Stomach (tissue), 9 donors: ENCODE measurements around the gene DUOX2. TPM values are rescaled to one million over a fixed set of nuclear protein-coding genes. Genes with fewer than 3 reads are reported as not detected.

Source experiments
- DNase-seq, 2 donors: peaks; one replicate each; pipeline versions ENCODE4 v3.0.0 to v3.0.0-alpha.2; 2013 to 2019
- H3K27ac ChIP-seq, 5 donors: fragments of 200-600 bp in 4 of 5; sonication (generic) in 4 of 5; one replicate each; pipeline ENCODE4 v1.5.1; 2013 to 2019; ENCODE audit warnings: mild to moderate bottlenecking in 1 of 5, moderate library complexity in 1 of 5
- H3K27me3 ChIP-seq, 3 donors: fragments of 200-600 bp; sonication (generic); one replicate each; pipeline ENCODE4 v1.5.1; 2017 to 2019; ENCODE audit warnings: mixed run types in 1 of 3
- H3K36me3 ChIP-seq, 4 donors: fragments of 200-600 bp; sonication (generic); 1 replicate in 3 of 4; 2 replicates in 1 of 4; pipeline ENCODE4 v1.5.1; 2016 to 2019
- H3K4me1 ChIP-seq, 4 donors: fragments of 200-600 bp; sonication (generic); one replicate each; pipeline ENCODE4 v1.5.1; 2016 to 2019
- H3K4me3 ChIP-seq, 4 donors: fragments of 200-600 bp; sonication (generic) in 3 of 4; one replicate each; pipeline ENCODE4 v1.5.1; 2016 to 2019; ENCODE audit warnings: mild to moderate bottlenecking in 1 of 4
- H3K9me3 ChIP-seq, 4 donors: fragments of 200-600 bp; sonication (generic); one replicate each; pipeline ENCODE4 v1.5.1; 2016 to 2019
- EP300 ChIP-seq: sonication (generic); formaldehyde crosslinking; IDR thresholded peaks from one replicate; pipeline ENCODE4 v1.6.1; 2017; ENCODE audit warnings: antibody characterized with exemption
- POLR2A ChIP-seq, 4 donors: fragments of 450-650 bp; IDR thresholded peaks; one replicate each; pipeline ENCODE4 v1.6.1; 2016; ENCODE audit warnings: antibody characterized with exemption in 4 of 4, control low read depth in 2 of 4, mild to moderate bottlenecking in 1 of 4, moderate library complexity in 1 of 4
- POLR2AphosphoS5 ChIP-seq, 3 donors: sonication (generic); formaldehyde crosslinking; IDR thresholded peaks; one replicate each; pipeline ENCODE4 v1.6.1; 2016; ENCODE audit warnings: antibody characterized with exemption in 3 of 3
- WGBS, 5 donors: extraction: QIAGEN DNeasy Blood & Tissue Kit in 3 of 5; methylation state at CpG; one replicate each; pipeline versions ENCODE4 v1.1.5 to v1.1.7; 2013 to 2018; 5-methylcytosine and 5-hydroxymethylcytosine counted together
- intact Hi-C: fragments of 100-400 bp; cut with DNase I; formaldehyde crosslinking; loops from one replicate; pipeline ENCODE4 v1.15.1; 2023; ENCODE audit warnings: low total_unique reads
- polyA plus RNA-seq, 3 donors: library from polyadenylated mRNA; stranded (reverse); fragments of 200-250 nt; gene quantifications; one replicate each; pipeline ENCODE4 v1.2.3, GENCODE V29; 2013
- total RNA-seq, 5 donors: library from RNA; depleted of rRNA; stranded (reverse); fragments of >200 nt; gene quantifications; one replicate each; pipeline versions ENCODE4 v1.1.0 to v1.2.3, GENCODE V29; 2014 to 2016
- TF ChIP-seq, protein P1 (sequence below), 7 experiments: fragments of 450-650 bp in 4 of 7; fragments of 200-600 bp in 3 of 7; sonication (generic) in 3 of 7; IDR thresholded peaks; one replicate each; pipeline ENCODE4 v1.5.1; 2016 to 2019; ENCODE audit warnings: antibody characterized with exemption in 7 of 7, control low read depth in 2 of 7, mild to moderate bottlenecking in 1 of 7
- donor health status: healthy with polysubstance abuse.
- donor health status: Bipolar disorder and iron deficiency.
- donor health status: healthy.

Gene DUOX2
- total and polyA plus RNA-seq, 8 donors = 1.2 to 445 (median 54.5) TPM

DNA sequence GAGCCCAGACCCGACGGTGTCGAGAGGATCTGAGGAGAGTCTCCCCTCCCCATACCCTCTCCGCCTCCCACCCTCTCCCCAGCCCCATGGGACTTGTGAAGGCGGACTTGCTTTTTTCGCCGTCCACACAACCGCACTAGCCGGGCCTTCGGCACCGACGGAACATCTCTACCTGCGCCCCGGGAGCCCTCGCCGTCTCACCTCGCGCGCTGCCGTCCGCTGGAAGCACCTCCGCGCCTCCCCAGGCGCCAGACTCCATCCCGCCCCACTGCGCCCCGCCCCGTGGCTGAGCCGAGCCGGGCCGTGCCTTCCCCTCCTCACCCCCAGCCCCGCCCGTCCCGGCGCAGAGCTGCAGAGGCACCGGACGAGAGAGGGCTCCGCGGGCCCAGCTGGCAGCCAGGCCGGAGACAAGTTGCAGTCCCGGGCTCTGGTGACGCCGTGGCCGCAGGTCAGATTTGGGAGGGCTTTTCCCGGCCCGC is 15.7 kb upstream of the DUOX2 start, which contains the start of the genes DUOX1 and DUOXA1:
Gene DUOX1 (plus strand): TSS at position 344 of the 479 bp plus-strand sequence. CDS start 1,973 bp downstream, outside the sequence.
Gene DUOXA1 (minus strand): TSS at position 229 of the 479 bp plus-strand sequence. CDS start 6,865 bp downstream, outside the sequence.
- Histone ChIP-seq H3K27ac (peak within 1 kb of the TSS; percentile 52 to 78 (median 72)), H3K36me3 (peaks cover 0 to 7% (median 0%) of the 10 kb centered on the region in 4 donors), H3K4me3 (peak within 1 kb of the TSS; percentile 30 to 49 (median 46)), H3K27me3 (peaks cover 8 to 69% (median 37%) of the 10 kb centered on the region in 3 donors), H3K9me3 (no peaks in the 10 kb centered on the region), H3K4me1 (peaks cover 8 to 45% (median 20%) of the 10 kb centered on the region in 4 donors)
- 1 to 7% (median 2%) methylated on average over 5 to 46 of the region's 46 CpGs for WGBS, 5 donors
- intact Hi-C loops = no loop called here
- peak; percentile 78 to 85 for DNase-seq
- TF ChIP-seq POLR2AphosphoS5 (IDR thresholded peaks at IDR 0.05) = peak in 2 of 3 donors; percentile 45 to 54
- TF ChIP-seq, protein P1, sequence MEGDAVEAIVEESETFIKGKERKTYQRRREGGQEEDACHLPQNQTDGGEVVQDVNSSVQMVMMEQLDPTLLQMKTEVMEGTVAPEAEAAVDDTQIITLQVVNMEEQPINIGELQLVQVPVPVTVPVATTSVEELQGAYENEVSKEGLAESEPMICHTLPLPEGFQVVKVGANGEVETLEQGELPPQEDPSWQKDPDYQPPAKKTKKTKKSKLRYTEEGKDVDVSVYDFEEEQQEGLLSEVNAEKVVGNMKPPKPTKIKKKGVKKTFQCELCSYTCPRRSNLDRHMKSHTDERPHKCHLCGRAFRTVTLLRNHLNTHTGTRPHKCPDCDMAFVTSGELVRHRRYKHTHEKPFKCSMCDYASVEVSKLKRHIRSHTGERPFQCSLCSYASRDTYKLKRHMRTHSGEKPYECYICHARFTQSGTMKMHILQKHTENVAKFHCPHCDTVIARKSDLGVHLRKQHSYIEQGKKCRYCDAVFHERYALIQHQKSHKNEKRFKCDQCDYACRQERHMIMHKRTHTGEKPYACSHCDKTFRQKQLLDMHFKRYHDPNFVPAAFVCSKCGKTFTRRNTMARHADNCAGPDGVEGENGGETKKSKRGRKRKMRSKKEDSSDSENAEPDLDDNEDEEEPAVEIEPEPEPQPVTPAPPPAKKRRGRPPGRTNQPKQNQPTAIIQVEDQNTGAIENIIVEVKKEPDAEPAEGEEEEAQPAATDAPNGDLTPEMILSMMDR (IDR thresholded peaks at IDR 0.05) = no peak

DNA sequence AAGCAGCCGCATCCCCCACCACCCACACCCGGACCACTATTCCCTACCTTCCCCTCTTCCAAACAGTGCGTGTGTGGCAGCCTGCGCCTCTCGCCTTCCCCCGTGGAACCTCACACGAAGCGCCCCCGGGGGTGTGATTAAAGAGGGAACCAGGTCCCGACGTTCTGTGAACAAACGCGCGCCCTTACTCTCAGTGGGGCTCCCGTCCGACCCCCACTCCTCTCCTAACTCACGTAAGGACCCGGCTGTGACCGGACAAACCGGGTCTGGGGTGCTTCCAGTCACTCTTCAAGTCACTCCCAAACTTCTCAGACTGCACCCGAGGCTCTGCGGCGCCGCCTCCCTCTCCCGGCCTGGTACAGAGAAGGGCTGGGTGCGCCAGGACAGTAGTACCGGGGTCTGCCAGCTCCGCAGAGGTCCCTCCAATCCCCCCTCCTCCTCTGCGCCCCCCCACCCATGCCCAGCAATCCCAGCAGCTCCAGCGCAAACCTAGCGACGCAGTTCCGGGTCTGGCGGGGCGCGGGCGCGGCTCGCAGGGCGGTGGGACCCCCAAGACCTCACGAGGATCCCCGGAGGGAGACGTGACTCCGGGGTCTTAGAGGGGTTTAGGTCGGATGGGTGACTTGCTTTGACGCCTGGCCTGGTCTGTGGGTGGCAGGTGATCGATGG is 15.1 kb upstream of the DUOX2 start:
- peaks cover 8 to 39% (median 17%) of the 10 kb centered on the region in 4 donors for H3K4me1 ChIP-seq
- H3K27me3 ChIP-seq = peaks cover 8 to 66% (median 32%) of the 10 kb centered on the region in 3 donors
- TF ChIP-seq POLR2A (IDR thresholded peaks at IDR 0.05) (no peak), EP300 (no peak)
- TF ChIP-seq, protein P1 (IDR thresholded peaks at IDR 0.05) = no peak
- no peaks in the 10 kb centered on the region for H3K9me3 ChIP-seq
- intact Hi-C loops = no loop called here
- peak overlapping the region; percentile 30 to 49 (median 46) for H3K4me3 ChIP-seq
- 5 to 15% (median 8%) methylated on average over 25 to 47 of the region's 47 CpGs for WGBS, 5 donors
- H3K36me3 ChIP-seq = peaks cover 0 to 6% (median 0%) of the 10 kb centered on the region in 4 donors
- DNase-seq = peak in 1 of 2 donors; percentile 32
- H3K27ac ChIP-seq = peak overlapping the region; percentile 21 to 78 (median 72)

DNA sequence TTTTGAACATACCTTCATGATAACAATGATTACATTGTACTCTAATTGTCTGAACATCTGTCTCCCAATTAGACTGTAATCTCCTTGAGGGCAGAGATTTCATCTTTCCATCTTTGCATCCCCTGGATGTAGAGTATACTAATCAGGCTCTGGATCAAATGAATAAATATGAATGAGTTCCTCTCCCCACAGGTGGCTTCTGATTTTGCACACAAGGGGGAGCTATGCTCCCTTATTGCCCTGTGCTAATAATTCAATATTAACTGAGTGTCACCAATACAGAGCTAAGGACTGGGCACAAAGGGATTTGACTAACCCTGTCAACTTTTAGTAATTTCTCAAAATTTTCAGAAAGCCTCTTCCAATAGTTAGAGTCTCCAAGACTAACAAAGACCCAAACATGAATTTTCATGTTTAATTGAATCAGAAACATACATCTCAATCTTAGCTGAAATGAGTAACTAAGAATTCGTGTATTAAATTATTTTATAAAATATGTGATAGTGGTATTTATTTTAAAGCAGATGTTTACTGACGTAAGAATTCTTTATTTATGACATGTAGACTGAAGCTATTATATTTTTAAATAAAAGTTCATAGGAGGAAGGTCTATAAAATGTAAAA is 12.7 kb upstream of the DUOX2 start:
- H3K27ac ChIP-seq = no peak overlapping the region
- peak in 1 of 2 donors; percentile 60 for DNase-seq
- intact Hi-C loops = no loop called here
- no peaks in the 10 kb centered on the region for H3K36me3 ChIP-seq
- TF ChIP-seq POLR2A (IDR thresholded peaks at IDR 0.05) (no peak), EP300 (no peak)
- TF ChIP-seq, protein P1 (IDR thresholded peaks at IDR 0.05) = peak in 5 of 7 experiments; percentile 7 to 65 (median 51)
- peaks cover 8 to 69% (median 24%) of the 10 kb centered on the region in 3 donors for H3K27me3 ChIP-seq
- no peaks in the 10 kb centered on the region for H3K9me3 ChIP-seq
- H3K4me1 ChIP-seq = peaks cover 8 to 38% (median 17%) of the 10 kb centered on the region in 4 donors
- H3K4me3 ChIP-seq = no peak overlapping the region
- 51 to 73% (median 69%) methylated on average over 2 of the region's 2 CpGs for WGBS, 5 donors

DNA sequence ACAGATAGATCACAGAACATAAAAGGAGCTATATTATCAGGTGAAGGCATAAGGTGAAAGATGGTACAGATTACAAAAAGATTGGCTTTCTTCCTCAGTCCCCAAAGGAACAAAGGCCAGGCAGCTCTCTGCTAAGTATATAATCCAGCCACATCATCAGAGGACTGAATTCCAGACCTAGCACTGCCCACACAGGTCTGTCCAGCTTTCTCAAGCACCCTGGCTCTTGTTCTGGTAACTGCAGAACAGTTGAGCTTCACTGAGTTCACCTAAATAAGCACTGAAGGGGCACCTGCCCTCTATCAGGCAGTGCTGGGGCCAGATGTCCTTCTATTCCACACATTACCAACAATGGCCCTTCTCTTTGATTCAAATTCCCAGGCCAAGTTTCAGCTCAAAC is 9.4 kb upstream of the DUOX2 start:
- no peak for DNase-seq
- peaks cover 0 to 69% (median 6%) of the 10 kb centered on the region in 3 donors for H3K27me3 ChIP-seq
- no peak for TF ChIP-seq POLR2A (IDR thresholded peaks at IDR 0.05)
- TF ChIP-seq, protein P1 (IDR thresholded peaks at IDR 0.05) = no peak
- TF ChIP-seq POLR2AphosphoS5 (IDR thresholded peaks at IDR 0.05) = no peak
- no peak for TF ChIP-seq EP300
- H3K9me3 ChIP-seq = no peaks in the 10 kb centered on the region
- no peak overlapping the region for H3K4me3 ChIP-seq
- H3K27ac ChIP-seq = no peak overlapping the region
- no peaks in the 10 kb centered on the region for H3K36me3 ChIP-seq
- intact Hi-C loops = no loop called here
- peaks cover 0 to 5% (median 0%) of the 10 kb centered on the region in 4 donors for H3K4me1 ChIP-seq
